Measurements from ENCODE around the gene TRAF1.

Gene TRAF1

DNA sequence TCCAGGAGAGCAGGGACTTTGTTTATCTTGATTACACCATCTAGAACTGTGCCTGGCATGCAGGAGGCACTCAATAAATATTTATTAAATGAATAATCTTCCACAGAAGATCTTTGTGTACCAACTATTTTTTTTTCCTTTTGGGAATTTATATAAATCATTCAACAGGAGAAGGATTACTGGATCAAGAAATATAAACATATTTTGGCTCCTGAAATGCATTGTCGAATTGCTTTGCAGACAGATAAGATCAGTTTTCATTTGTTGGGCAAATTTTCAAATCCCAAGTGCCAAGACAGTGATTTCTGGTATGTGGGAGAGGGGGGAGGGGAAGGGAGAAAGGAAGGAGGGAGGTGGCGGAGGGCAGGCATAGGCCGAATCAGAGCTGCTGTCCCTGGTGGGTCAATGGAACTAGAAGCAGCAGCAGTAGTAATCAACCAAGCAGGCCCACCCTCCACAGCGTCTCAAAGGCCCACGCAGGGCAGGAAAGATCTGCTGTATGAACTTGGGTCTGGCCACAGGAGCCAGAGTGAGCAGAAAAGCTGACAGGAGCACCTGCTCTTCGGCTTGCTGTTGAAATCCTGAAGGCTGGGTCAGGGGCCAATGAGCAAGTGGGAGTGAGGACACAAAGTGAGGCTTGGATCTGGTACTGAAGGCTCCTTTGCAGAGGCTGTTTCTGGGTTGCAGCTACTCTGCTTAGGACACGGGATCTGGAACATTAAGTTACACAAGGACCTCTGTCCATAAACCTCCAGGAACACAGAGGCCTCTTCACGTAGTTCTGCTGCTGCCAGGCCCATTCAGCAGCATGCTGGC is 15.8 kb upstream of the TRAF1 start:
- no peak for DNase-seq (ENCODE audit: low read depth, low spot score)
- H3K4me3 ChIP-seq (ENCODE audit: low read length), result no peak overlapping the region

DNA sequence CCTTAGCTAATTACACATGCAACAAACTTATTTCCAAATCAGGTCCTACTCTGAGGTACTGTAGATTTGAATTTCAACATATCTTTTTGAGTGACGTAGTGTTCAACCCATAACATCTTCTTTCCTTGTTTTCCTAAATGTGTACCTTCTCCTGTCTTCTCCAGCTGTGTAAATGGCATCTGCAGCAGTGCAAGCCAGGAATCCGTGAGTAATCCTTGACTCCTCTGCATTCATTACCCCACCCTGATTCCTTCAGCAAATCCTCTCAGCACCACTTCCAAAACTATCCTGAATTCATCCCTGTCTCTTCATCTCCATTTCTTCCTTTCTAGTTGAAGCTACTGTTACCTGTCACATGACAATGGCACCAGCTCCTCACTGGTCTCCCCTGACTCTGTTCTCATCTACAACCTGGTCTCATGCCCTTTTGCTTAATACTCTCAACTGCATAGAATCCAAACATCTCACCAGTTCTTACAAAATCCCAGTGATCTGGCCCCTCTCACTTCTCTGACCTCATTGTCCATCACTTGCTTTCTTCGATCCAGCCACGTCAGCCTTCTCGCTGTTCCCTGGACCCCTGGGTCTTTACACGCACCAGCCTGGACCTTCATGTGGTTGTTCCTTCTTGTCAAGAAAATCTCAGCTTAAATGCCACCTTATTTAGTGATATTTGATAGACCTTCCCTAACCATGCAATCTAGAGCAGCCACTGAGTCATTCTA is 14.6 kb upstream of the TRAF1 start:
- no peak overlapping the region for H3K4me3 ChIP-seq (ENCODE audit: low read length)
- no peak for DNase-seq (ENCODE audit: low read depth, low spot score)

DNA sequence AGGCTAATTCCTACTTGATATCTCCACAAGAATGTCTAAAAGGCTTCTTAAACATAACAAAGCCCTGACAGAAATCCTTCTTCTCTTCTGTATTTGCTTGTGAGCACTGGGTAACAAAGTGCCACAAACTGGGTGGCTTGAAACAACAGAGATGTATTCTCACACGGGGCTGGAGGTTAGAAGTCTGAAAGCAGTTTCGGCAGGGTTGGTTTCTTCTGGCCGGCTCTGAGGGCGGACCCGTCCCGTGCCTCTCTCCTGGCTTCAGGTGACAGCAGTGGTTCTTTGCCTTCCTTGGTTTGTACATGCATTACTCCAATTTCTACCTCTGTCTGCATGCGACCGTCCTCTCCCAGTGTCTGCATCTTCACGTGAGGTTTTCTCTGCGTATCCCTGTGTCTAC is 14.0 kb upstream of the TRAF1 start:
- no peak for DNase-seq (ENCODE audit: low read depth, low spot score)
- no peak overlapping the region for H3K4me3 ChIP-seq (ENCODE audit: low read length)

DNA sequence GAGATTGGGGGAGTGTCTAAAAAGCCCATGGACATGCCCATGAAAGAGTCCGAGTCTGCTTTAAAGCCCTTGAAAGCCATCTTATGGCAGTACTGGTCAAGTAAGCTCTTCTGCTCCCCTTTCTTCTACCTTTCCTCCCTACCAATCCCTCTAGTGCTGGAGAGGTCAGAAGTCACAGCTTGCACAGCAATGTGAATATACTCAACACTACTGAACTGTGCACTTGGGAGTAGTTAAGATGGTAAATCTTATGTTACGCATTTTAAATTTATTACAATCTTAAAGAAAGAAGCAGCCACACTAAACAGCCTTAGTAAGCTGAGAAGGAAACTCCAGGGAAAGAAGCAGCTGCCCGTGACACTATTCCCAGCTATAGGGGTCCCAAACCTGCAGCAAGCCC is 12.3 kb upstream of the TRAF1 start:
- H3K4me3 ChIP-seq (ENCODE audit: low read length), result no peak overlapping the region
- no peak for DNase-seq (ENCODE audit: low read depth, low spot score)

DNA sequence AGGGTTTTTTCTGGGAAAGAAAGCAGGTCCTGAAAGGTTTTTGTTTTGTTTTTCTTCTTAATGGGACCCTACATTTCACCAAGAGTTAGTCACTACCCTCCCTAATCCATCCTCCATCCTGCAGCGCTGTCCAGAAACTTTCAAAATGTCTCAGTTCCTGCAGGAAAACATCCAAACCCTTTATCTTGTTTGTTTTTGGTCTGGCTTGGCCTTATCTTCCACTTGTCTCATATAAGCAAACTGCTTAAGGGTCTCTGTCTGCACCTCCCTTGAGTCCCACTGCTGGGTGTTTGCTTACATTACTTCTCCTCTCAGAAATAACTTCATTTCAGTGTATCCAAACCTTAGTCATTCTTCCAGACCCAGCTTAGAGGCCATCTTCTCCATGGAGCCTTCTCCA is 11.0 kb upstream of the TRAF1 start:
- no peak overlapping the region for H3K4me3 ChIP-seq (ENCODE audit: low read length)
- no peak for DNase-seq (ENCODE audit: low read depth, low spot score)

DNA sequence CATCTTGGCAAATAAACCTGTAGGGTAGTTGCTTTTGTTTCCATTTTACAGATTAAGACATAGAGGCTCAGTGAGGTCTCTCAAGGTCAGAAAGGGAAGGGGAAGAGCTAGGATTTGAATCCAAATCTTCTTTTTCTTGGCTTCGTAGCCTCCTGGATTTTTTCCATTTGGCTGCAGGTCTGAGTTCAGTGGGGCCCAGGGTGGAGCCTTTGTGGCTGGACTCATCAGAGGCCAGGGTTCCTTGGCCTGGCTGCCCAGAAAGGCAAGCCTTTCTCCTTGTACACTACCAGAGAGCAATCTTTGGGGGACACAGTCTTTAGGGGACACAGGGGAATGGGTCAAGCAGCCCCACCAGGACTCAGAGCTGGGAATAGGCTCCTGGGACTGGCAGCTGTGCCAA is 10.5 kb upstream of the TRAF1 start:
- H3K4me3 ChIP-seq (ENCODE audit: low read length), result no peak overlapping the region
- no peak for DNase-seq (ENCODE audit: low read depth, low spot score)

DNA sequence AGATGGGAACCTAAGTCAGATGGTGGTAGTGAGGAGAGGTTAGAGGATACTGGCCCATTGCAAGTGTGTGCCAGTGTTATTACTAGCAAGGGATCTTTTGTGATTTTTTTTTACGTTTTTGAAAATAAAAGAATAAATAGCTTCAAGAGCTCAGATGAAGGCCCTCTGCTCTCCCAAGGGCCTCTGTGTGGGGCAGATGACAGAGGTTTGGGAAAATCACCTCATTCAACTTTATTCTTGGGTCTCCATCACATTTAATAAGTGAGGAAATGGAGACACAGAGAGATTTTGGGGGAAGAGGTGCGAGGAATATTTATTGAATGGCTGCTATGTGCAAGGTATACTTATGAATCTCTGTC is 10.1 kb upstream of the TRAF1 start:
- no peak for DNase-seq (ENCODE audit: low read depth, low spot score)

DNA sequence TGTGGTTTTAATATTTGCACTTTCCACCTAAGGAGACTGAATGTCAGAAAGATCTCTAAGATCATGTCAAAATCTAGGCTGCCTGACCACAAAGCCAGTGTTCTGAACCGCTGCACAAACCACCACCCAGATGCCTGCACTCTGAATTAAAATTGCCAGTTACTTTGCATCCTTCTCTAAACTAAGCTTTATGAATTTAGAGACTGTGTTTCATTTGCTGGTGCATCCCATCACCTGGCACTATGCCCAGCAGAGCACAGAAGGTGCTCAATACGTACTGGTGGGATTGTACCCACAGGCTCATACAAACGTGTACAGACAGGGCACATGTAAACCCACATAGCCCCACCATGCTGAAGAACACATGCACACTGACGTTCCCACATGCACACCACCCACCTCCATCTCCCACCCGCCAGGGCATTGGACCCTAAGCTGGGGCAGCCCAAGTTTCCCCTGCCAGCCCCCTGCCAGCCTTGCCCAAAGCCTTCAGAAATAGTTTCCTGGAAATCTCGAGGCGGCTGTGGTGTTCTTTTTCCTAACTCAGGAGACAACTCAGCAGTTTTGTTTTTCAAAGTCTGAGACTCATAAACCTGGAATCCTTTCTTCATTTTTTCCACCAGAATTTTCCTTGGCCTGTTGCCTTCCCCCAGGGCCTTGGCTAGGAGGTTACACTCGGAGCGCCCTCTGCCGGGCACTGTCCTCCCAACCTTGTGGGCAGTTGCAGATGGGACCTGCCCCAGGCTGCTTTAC is 9.6 kb upstream of the TRAF1 start:
- peak overlapping the region; percentile 11; the same call in 1 of the 2 replicates for H3K4me3 ChIP-seq (ENCODE audit: low read length)
- peak; percentile 93 for DNase-seq (ENCODE audit: low read depth, low spot score)

More for the DNA sequence above, 10.1 kb upstream of the TRAF1 start:
- no peak overlapping the region for H3K4me3 ChIP-seq (ENCODE audit: low read length)

DNA sequence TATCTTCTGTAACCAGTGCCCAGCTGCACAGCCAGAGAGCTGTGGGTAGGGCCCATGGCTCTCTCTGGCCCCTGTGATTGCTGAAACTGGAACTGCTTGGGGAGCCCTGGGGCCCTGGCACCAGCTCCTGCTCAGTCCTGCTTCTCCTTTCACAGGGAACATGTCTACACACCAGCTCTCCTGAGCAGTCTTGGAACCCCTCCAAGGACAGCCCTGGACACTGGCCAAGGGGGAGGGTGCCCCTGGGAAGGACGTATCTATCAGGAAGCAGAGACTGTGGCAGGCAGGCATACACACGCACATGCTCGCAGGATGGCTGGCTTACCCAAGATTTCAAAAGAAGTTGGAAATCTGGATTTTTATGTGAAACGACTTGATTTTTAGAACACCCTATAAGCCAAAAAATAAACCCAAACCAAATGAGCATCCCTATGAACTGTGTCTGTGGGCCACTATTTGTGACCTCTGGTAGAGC is 8.8 kb upstream of the TRAF1 start:
- no peak for DNase-seq (ENCODE audit: low read depth, low spot score)
- no peak overlapping the region for H3K4me3 ChIP-seq (ENCODE audit: low read length)

DNA sequence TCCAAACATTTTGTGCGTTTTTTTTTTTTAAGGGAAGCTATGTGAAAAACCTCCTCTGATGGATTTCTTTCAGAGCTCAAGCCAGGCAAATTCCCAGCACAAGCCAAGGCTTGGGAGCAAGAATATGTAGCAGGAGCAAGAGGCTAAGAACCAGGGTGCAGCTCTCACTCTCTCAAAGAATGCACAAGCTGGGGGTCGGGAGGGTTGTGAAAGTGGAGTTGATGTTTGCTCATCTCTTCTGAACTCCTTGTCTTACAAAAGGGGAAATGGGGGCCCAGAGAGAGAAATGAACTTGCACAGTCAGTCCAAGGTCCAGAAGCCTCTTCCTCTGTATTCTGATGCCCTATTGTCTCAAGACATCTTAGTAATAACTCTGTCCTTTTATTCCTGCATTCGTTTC is 7.7 kb upstream of the TRAF1 start:
- DNase-seq (ENCODE audit: low read depth, low spot score), result no peak
- H3K4me3 ChIP-seq (ENCODE audit: low read length), result no peak overlapping the region

DNA sequence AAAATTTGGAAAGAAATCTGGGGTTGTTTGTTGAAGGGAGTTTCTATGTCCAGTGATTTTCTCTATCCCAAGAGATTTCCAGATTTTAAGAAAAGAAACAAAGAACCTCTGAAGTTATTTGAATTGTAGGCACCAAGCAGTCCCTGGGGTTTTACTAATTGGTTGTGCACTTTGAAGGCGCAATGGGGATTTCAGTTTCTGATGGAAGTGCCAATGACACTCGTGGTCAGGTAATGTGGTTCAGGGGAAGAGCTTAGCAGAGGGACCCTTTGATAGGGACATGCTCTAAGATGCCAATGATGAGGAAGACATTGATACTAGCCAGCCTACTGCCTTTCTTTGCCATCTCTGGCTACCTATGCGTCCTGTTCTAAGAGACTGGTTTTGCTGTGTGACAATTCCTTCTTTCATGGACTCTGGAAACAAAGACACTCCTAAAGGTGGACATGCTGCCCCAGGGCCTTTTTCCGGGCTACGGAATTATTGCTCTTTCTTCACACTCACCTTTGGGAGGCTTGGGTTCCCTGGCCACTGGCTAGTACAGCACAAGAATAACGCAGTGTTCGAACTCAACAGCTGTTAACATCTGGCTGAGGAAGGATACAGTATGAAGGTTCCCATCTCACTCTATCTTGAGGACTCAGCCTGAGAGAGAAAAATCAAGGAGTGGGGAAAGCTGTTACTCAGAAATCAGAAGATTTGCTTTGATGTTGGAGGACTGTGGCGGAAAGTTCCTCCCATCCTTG is 6.9 kb upstream of the TRAF1 start:
- DNase-seq (ENCODE audit: low read depth, low spot score), result no peak
- no peak overlapping the region for H3K4me3 ChIP-seq (ENCODE audit: low read length)

DNA sequence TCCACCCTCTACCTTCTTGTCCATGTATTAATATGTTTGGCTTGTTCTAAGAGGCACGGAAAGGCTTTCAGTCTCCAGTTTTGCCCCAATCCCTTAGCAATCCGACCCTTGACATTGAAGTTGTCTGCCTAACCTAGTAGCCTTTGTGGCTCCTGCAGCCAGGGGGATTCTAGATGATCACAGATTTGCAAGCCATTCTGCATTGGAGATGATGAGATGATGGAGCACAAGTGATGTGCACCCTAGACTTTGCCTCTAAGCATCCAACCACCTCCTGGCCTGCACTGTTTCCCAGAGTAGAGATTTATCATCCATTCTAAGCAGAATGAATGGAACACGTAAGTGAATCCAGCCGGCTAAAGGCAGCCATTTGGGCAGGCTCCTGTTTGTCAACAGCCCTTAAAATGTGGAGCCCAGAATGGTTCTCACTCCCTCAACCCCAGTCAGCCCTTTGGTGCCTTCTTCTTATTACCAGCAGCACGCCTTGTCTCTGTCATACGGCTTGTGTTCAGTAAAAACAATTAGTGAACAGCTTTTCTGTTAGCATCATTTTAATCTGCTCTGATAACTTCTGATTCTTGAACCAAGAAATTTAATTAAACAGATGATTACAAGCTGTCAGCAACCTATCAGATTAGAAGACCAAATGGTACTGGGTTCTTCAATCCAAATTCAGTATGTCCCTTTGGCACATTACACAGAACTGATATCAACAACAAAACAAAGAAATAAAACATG is 5.7 kb upstream of the TRAF1 start:
- DNase-seq (ENCODE audit: low read depth, low spot score), result no peak
- no peak overlapping the region for H3K4me3 ChIP-seq (ENCODE audit: low read length)

DNA sequence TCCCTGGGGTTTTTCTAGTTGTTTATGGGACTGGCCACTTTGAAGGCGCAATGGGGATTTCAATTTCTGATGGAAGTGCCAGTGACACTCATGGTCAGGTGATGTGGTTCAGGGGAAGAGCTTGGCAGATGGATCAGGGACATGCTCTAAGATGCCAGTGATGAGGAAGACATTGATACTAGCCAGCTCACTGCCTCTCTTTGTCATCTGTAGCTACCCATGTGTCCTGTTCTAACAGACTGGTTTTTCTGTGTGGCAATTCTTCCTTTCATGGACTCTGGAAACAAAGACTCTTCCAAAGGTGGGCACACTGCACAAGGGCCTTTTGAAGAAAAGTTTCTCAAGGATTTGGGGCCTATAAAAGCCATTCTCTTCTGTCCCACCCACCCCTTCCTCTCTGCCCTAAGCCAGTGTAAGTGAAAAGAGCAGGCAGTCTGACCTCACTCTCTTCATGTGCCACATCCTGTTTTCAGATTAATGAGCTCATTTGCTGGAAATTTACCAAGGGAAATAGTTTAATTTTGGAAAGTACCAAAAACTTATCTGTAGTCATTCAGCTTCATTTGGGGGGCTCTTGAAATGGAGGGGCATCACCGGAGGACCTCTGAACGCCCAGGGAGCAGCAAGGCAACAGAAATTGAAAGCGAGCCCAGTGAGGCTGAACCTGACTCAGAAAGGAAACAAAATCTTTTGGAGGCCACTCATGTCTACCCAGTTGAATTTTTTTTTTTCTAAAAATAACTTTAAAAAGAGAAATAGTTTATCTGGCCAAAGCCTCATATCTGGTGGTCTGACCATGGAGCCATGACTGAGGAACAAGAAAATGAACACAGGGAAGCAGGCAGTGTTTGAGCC is 4.9 kb upstream of the TRAF1 start:
- DNase-seq (ENCODE audit: low read depth, low spot score), result peak; percentile 80
- no peak overlapping the region for H3K4me3 ChIP-seq (ENCODE audit: low read length)

DNA sequence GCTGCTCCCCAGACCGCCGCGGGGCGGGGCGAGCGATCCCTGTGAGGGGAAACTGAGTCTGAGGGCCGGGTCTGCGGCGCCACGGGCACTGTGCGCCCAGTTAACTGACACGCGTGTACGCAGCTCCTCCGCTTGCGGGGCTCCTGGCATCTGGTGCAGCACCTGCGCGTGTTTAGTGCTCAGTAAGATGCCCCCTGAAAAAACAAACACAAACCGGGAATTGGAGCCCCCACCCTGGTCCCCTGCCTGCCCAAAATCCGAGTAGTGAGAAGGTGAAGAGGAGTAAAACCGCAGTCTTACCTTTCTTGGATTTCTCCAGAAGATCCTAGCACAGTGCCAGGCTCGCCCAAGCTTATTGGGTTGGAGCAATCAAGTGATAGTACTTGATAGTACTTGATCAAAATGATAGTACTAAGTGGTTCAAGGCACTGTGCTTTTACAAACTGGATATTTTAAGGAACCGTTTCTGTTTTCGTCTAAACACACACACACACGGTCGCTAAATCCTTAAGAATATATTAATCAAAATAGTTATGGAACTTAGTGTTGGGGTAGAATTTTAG is 2.7 kb upstream of the TRAF1 start:
- H3K4me3 ChIP-seq (ENCODE audit: low read length), result peak overlapping the region; percentile 58
- DNase-seq (ENCODE audit: low read depth, low spot score), result no peak

DNA sequence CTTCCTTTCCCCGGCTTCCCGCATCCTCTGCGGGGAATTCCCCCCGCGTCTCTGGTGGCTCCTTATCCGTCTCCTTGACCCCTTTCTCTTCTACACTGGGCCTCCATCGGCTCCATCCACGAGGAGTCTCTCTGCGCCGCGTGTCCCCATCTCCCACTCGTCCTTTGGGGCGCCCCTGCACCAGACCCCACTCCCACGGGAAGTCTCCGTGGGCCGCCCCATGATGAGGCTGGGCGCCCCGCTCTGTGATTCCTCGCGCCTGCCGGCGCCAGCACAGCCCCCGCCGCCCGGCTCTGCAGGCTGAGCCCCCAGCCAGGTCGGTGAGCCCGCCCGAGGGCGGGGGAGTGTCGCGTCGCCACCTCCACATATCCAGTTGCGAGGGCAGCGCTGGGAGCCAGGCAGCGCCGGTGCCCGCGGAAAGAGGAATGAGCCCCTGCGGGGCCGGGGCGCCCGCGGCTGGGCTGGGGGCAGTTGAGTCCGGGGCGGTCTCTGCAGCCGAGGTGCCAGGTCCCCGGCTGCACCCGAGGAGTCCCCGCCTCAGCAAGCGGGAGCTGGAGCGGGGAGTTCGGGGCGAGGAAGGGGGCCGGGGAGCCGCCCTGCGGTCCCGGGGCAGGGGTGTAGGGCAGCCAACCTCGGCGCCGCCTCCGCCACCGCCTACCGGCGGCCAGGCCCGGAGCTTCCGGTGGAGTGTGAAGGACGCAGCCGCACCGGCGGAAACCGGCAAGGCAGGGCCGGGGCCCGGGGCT is 2.1 kb upstream of the TRAF1 start:
- DNase-seq (ENCODE audit: low read depth, low spot score), result no peak
- H3K4me3 ChIP-seq (ENCODE audit: low read length), result peak overlapping the region; percentile 58

DNA sequence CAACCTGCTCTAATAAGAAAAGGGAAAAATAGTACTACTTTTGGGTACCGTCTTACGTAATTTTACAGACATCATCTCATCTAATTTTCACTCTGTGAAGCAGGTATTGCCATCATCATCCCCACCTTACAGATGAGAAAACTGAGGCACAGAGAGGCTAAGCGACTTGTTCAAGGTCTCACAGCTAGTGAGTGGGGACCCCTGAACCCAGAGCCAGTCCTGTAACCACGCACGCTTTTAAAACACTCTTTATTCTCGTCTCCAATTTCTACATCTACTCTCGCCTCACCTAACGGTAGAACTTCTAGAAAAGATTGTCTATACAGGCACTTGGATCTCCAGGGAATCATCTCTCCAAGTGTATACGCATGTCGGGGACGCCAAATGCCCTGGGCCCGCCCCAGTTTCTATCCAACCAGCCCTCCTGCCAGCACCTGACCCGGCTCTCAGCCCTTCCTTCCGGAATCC is 1.5 kb upstream of the TRAF1 start:
- no peak for DNase-seq (ENCODE audit: low read depth, low spot score)
- no peak overlapping the region for H3K4me3 ChIP-seq (ENCODE audit: low read length)
